IPS-15b (cell line): Measurements from ENCODE around the gene NRP1.
A peak's percentile ranks its signal among the peaks of the same experiment; 100 is the strongest.

Source experiments
- H3K27me3 ChIP-seq: one replicate; pipeline ENCODE4 v1.6.1; 2013; ENCODE audit warnings: low read length; ENCODE audit not compliant: control insufficient read depth, insufficient read depth
- H3K36me3 ChIP-seq: one replicate; pipeline ENCODE4 v1.6.1; 2013; ENCODE audit warnings: low read length; ENCODE audit not compliant: control insufficient read depth, insufficient read depth
- H3K4me1 ChIP-seq: one replicate; pipeline ENCODE4 v1.6.1; 2013; ENCODE audit warnings: mild to moderate bottlenecking, low read length; ENCODE audit not compliant: control insufficient read depth, insufficient read depth
- H3K4me3 ChIP-seq: one replicate; pipeline ENCODE4 v1.5.1; 2013; ENCODE audit warnings: low read depth, low read length
- H3K9ac ChIP-seq: one replicate; pipeline ENCODE4 v1.6.1; 2013; ENCODE audit warnings: low read depth, mild to moderate bottlenecking, low read length
- H3K9me3 ChIP-seq: one replicate; pipeline ENCODE4 v1.6.1; 2013; ENCODE audit warnings: mild to moderate bottlenecking, low read length; ENCODE audit not compliant: control insufficient read depth, insufficient read depth

NRP1 gene

GRCh38 chr10:33345236-33345635, 10.8 kb upstream of the NRP1 start:
- H3K4me1 ChIP-seq: peaks cover 5% of the 10 kb centered on the region
- H3K36me3 ChIP-seq: no peaks in the 10 kb centered on the region
- H3K9me3 ChIP-seq: no peaks in the 10 kb centered on the region
- no peak overlapping the region for H3K4me3 ChIP-seq
- H3K27me3 ChIP-seq: no peaks in the 10 kb centered on the region
- H3K9ac ChIP-seq: no peak overlapping the region

- H3K27me3 ChIP-seq: peaks cover 2% of the 10 kb centered on the region
- H3K4me3 ChIP-seq: no peak overlapping the region
- no peaks in the 10 kb centered on the region for H3K36me3 ChIP-seq
- peaks cover 5% of the 10 kb centered on the region for H3K4me1 ChIP-seq
- no peaks in the 10 kb centered on the region for H3K9me3 ChIP-seq
- H3K9ac ChIP-seq: no peak overlapping the region
Measured at GRCh38 chr10:33344676-33345075, 10.2 kb upstream of the NRP1 start.

- no peak overlapping the region for H3K4me3 ChIP-seq
Measured at GRCh38 chr10:33341637-33342036, 7.2 kb upstream of the NRP1 start.

GRCh38 chr10:33337326-33337957, 3.0 kb upstream of the NRP1 start:
- Histone ChIP-seq H3K9ac (peak overlapping the region; percentile 49), H3K36me3 (no peaks in the 10 kb centered on the region), H3K27me3 (peaks cover 48% of the 10 kb centered on the region), H3K4me3 (peak overlapping the region; percentile 83), H3K9me3 (no peaks in the 10 kb centered on the region), H3K4me1 (peaks cover 12% of the 10 kb centered on the region)

More at GRCh38 chr10:33341637-33342036, 7.2 kb upstream of the NRP1 start:
- Histone ChIP-seq H3K9me3 (no peaks in the 10 kb centered on the region), H3K27me3 (peaks cover 25% of the 10 kb centered on the region), H3K9ac (no peak overlapping the region), H3K4me1 (peaks cover 10% of the 10 kb centered on the region), H3K36me3 (no peaks in the 10 kb centered on the region)

GRCh38 chr10:33336582-33337325, 2.3 kb upstream of the NRP1 start:
- Histone ChIP-seq H3K9ac (peak overlapping the region; percentile 49), H3K4me1 (peaks cover 7% of the 10 kb centered on the region), H3K9me3 (no peaks in the 10 kb centered on the region), H3K27me3 (peaks cover 52% of the 10 kb centered on the region), H3K36me3 (no peaks in the 10 kb centered on the region), H3K4me3 (peak overlapping the region; percentile 83)

- no peaks in the 10 kb centered on the region for H3K9me3 ChIP-seq
- H3K36me3 ChIP-seq: no peaks in the 10 kb centered on the region
- peak overlapping the region; percentile 83 for H3K4me3 ChIP-seq
- H3K27me3 ChIP-seq: peaks cover 58% of the 10 kb centered on the region
- peaks cover 7% of the 10 kb centered on the region for H3K4me1 ChIP-seq
- peak overlapping the region; percentile 18 for H3K9ac ChIP-seq
Measured at GRCh38 chr10:33335801-33336581, 1.5 kb upstream of the NRP1 start.

GRCh38 chr10:33335551-33335800, 1.0 kb upstream of the NRP1 start:
- no peaks in the 10 kb centered on the region for H3K9me3 ChIP-seq
- H3K36me3 ChIP-seq: no peaks in the 10 kb centered on the region
- H3K4me1 ChIP-seq: peaks cover 10% of the 10 kb centered on the region
- H3K27me3 ChIP-seq: peaks cover 59% of the 10 kb centered on the region
- H3K4me3 ChIP-seq: peak overlapping the region; percentile 83
- H3K9ac ChIP-seq: no peak overlapping the region

GRCh38 chr10:33334805-33335550, 511 bp upstream of the NRP1 start:
- Histone ChIP-seq H3K9ac (no peak overlapping the region), H3K36me3 (no peaks in the 10 kb centered on the region), H3K4me3 (peak overlapping the region; percentile 83), H3K4me1 (peaks cover 10% of the 10 kb centered on the region), H3K9me3 (no peaks in the 10 kb centered on the region), H3K27me3 (peaks cover 59% of the 10 kb centered on the region)

GRCh38 chr10:33333260-33334101, 986 bp downstream of the NRP1 start:
- Histone ChIP-seq H3K4me3 (peak overlapping the region; percentile 83), H3K4me1 (peaks cover 10% of the 10 kb centered on the region), H3K27me3 (peaks cover 49% of the 10 kb centered on the region), H3K9ac (no peak overlapping the region), H3K9me3 (no peaks in the 10 kb centered on the region), H3K36me3 (no peaks in the 10 kb centered on the region)

GRCh38 chr10:33332183-33333065, 2.0 kb downstream of the NRP1 start:
- Histone ChIP-seq H3K4me3 (no peak overlapping the region), H3K4me1 (peaks cover 6% of the 10 kb centered on the region), H3K36me3 (no peaks in the 10 kb centered on the region), H3K9ac (no peak overlapping the region), H3K9me3 (no peaks in the 10 kb centered on the region), H3K27me3 (peaks cover 38% of the 10 kb centered on the region)
